Fibroblast of skin of left biceps (primary cell): Measurements from ENCODE around the gene MRRF.

Experiments used
- DNase-seq, 2 experiments: peaks; one replicate each; pipeline ENCODE4 v3.0.0-alpha.2; 2013; ENCODE audit warnings: low read depth in 2 of 2

The MRRF gene

GRCh38 chr9:122332083-122332482 is 67.4 kb downstream of the MRRF start:
- no peak for DNase-seq

GRCh38 chr9:122332644-122333043 is 68.0 kb downstream of the MRRF start:
- DNase-seq: no peak

GRCh38 chr9:122333169-122333808 is 68.6 kb downstream of the MRRF start:
- DNase-seq: no peak

GRCh38 chr9:122334916-122335315 is 70.2 kb downstream of the MRRF start:
- no peak for DNase-seq

GRCh38 chr9:122336189-122336588 is 71.5 kb downstream of the MRRF start:
- no peak for DNase-seq

GRCh38 chr9:122336866-122337555 is 72.3 kb downstream of the MRRF start:
- DNase-seq: no peak

- no peak for DNase-seq
Observed at GRCh38 chr9:122337556-122337929, 72.9 kb downstream of the MRRF start.

- DNase-seq: no peak
Observed at GRCh38 chr9:122338536-122338935, 73.9 kb downstream of the MRRF start.

- DNase-seq: no peak
Observed at GRCh38 chr9:122338994-122339393, 74.3 kb downstream of the MRRF start.

- DNase-seq: no peak
Observed at GRCh38 chr9:122339579-122339978, 74.9 kb downstream of the MRRF start.

- no peak for DNase-seq
Observed at GRCh38 chr9:122340161-122340560, 75.5 kb downstream of the MRRF start.

- DNase-seq: no peak
Observed at GRCh38 chr9:122342323-122343050, 77.8 kb downstream of the MRRF start.

GRCh38 chr9:122346478-122347347 is 82.0 kb downstream of the MRRF start:
- no peak for DNase-seq

- no peak for DNase-seq
Observed at GRCh38 chr9:122347348-122348287, 82.9 kb downstream of the MRRF start.

GRCh38 chr9:122348288-122348777 is 83.7 kb downstream of the MRRF start:
- DNase-seq: no peak

GRCh38 chr9:122348791-122349190 is 84.1 kb downstream of the MRRF start:
- DNase-seq: no peak

- no peak for DNase-seq
Observed at GRCh38 chr9:122349201-122349600, 84.5 kb downstream of the MRRF start.

GRCh38 chr9:122350577-122351355 is 86.1 kb downstream of the MRRF start:
- DNase-seq: no peak

GRCh38 chr9:122354536-122355199 is 90.0 kb downstream of the MRRF start:
- DNase-seq: no peak
